Neural progenitor cell (in vitro differentiated cells): ENCODE results near the gene ERAP2.

Source experiments
- EZH2 ChIP-seq: fragments of 200-600 bp; sonication (generic); IDR thresholded peaks from 2 replicates; pipeline ENCODE4 v1.6.1; 2017; ENCODE audit warnings: antibody characterized with exemption, mild to moderate bottlenecking, moderate library complexity
- EZH2phosphoT487 ChIP-seq: fragments of 200-600 bp; sonication (generic); IDR thresholded peaks from 2 replicates; pipeline ENCODE4 v1.6.1; 2017; ENCODE audit warnings: antibody characterized with exemption
- TF ChIP-seq, protein P1 (sequence below): fragments of 200-600 bp; sonication (generic); IDR thresholded peaks from 2 replicates; pipeline ENCODE4 v1.5.1; 2017; ENCODE audit warnings: antibody characterized with exemption, mild to moderate bottlenecking

DNA sequence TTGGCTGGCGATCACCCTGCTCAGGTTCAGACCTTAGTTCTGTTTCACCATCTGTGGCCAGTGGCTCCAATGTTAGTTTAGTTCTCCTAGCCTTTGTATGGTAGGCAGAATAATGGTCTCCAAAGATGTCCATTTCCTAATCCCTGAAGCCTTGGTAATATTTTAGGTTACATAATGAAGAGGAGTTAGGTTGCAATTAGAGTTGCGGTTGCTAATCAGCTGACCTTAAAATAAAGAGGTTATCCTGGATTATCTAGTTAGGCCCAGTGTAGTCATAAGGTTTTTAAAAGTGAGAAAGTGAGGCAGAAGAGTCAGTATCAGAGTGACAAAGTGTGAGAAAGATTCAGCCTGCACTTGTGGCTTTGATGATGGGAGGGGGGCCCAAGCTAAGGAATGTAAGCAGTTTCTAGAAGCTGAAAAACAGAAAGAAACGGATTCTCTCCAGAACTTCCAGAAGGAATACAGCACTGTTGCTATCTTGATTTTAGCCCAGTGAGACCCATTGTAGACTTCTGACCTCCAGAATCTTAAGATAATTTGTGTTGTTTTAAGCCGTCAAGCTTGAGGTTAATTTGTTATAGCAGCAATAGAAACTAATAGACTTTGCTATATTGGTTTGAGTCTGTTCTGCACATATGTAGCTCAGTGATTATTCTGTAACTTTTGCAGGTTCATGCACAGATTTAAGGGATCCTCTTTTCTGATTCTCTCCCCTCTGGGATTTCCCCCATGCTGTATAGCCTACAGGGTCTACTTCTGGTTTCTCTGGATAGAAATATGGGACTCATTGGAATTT is 81.2 kb downstream of the ERAP2 start:
- TF ChIP-seq, protein P1, sequence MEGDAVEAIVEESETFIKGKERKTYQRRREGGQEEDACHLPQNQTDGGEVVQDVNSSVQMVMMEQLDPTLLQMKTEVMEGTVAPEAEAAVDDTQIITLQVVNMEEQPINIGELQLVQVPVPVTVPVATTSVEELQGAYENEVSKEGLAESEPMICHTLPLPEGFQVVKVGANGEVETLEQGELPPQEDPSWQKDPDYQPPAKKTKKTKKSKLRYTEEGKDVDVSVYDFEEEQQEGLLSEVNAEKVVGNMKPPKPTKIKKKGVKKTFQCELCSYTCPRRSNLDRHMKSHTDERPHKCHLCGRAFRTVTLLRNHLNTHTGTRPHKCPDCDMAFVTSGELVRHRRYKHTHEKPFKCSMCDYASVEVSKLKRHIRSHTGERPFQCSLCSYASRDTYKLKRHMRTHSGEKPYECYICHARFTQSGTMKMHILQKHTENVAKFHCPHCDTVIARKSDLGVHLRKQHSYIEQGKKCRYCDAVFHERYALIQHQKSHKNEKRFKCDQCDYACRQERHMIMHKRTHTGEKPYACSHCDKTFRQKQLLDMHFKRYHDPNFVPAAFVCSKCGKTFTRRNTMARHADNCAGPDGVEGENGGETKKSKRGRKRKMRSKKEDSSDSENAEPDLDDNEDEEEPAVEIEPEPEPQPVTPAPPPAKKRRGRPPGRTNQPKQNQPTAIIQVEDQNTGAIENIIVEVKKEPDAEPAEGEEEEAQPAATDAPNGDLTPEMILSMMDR = no peak
- TF ChIP-seq EZH2 (no peak), EZH2phosphoT487 (no peak)
